Spinal cord (tissue), 10 donors: ENCODE results near the gene ZC3HAV1. TPM values are rescaled to one million over a fixed set of nuclear protein-coding genes. Genes with fewer than 3 reads are reported as not detected.
"Not testable (repeated sequence)": the region's sequence is repeated elsewhere in the genome, so short reads cannot be mapped to it uniquely, and the experiment has no call there.

ENCODE experiments used
- DNase-seq, 6 donors: peaks; one replicate each; pipeline versions ENCODE4 v3.0.0 to v3.0.0-alpha.2; 2013 to 2015; ENCODE audit warnings: low spot score in 6 of 6, low read depth in 4 of 6
- H3K27ac ChIP-seq: one replicate; pipeline ENCODE4 v1.5.1; 2013; ENCODE audit warnings: low read depth, low read length, control low read depth
- H3K27me3 ChIP-seq: one replicate; pipeline ENCODE4 v1.6.1; 2013; ENCODE audit warnings: low read length; ENCODE audit not compliant: control insufficient read depth, insufficient read depth
- H3K36me3 ChIP-seq: one replicate; pipeline ENCODE4 v1.6.1; 2013; ENCODE audit warnings: low read length; ENCODE audit not compliant: control insufficient read depth, insufficient read depth
- H3K4me1 ChIP-seq: one replicate; pipeline ENCODE4 v1.6.1; 2013; ENCODE audit warnings: low read length; ENCODE audit not compliant: control insufficient read depth, insufficient read depth
- H3K4me3 ChIP-seq: one replicate; pipeline ENCODE4 v1.5.1; 2013; ENCODE audit warnings: low read depth, low read length, control low read depth
- H3K9me3 ChIP-seq: one replicate; pipeline ENCODE4 v1.6.1; 2013; ENCODE audit warnings: low read length; ENCODE audit not compliant: control insufficient read depth, insufficient read depth
- WGBS: methylation state at CpG from one replicate; pipeline ENCODE4 v1.1.5; 2013; ENCODE audit warnings: missing lambda C conversion rate; ENCODE audit not compliant: insufficient coverage; 5-methylcytosine and 5-hydroxymethylcytosine counted together
- polyA plus RNA-seq, 2 donors: library from polyadenylated mRNA; unstranded; fragments of 120-200 nt; gene quantifications; one replicate each; pipeline ENCODE4 v1.2.1, GENCODE V29; 2013; ENCODE audit not compliant: insufficient read length in 2 of 2
- total RNA-seq, 2 donors: library from RNA; depleted of rRNA in 1 of 2; stranded (reverse); fragments of 120-200 nt in 1 of 2; fragments of >200 nt in 1 of 2; gene quantifications; one replicate each; pipeline versions ENCODE4 v1.2.3 to v1.2.4, GENCODE V29; 2013 to 2014
- donor health status: healthy.

Gene ZC3HAV1
- total and polyA plus RNA-seq, 4 donors = 9.5 to 25.2 (median 17.4) TPM

- not testable (repeated sequence) for H3K36me3 ChIP-seq, H3K27me3 ChIP-seq, H3K4me1 ChIP-seq, DNase-seq, H3K9me3 ChIP-seq, H3K27ac ChIP-seq, H3K4me3 ChIP-seq
- 94% methylated on average over 10 of the region's 10 CpGs for WGBS
These were observed 16.0 kb downstream of the ZC3HAV1 start for GRCh38 chr7:139093512-139093911.

DNA sequence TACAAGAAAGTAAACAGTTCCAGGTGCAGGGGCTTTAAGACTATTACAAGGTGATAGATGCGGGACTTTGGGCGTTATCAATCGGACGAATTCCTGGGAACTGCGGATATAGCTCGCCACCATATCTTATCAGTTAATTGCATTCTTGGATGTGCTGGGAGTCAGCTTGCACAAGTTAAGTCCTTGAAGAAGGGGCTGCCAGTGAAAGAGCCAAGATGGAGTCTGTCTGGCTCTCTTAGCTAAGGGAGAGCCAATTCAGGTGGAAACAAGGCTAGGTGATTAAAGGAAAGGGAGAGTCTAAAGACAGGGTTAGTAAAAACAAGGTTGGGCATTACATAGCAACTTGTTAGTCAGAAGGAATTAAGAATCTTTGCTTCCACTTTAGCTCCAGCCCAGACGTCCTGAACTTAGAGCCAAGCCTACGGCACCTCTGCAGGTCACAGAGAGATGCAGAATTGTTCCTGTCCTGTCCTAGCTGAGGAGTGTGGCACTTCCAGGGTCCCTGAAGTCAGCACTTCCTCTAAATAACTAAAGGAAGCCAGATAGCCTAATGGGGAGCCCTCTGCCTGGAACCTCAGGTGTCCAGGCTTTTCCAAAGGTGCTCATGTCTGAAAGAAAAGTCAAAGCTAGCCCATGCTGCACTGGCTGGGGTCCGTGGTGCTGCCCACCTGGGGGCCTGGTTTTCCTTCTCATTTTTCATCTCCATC, 17.3 kb downstream of the ZC3HAV1 start:
- no peak for DNase-seq
- Histone ChIP-seq H3K4me3 (no peak overlapping the region), H3K9me3 (no peaks in the 10 kb centered on the region), H3K36me3 (peaks cover 1% of the 10 kb centered on the region), H3K4me1 (no peaks in the 10 kb centered on the region), H3K27ac (no peak overlapping the region), H3K27me3 (no peaks in the 10 kb centered on the region)
- 84% methylated on average over 4 of the region's 9 CpGs for WGBS

DNA sequence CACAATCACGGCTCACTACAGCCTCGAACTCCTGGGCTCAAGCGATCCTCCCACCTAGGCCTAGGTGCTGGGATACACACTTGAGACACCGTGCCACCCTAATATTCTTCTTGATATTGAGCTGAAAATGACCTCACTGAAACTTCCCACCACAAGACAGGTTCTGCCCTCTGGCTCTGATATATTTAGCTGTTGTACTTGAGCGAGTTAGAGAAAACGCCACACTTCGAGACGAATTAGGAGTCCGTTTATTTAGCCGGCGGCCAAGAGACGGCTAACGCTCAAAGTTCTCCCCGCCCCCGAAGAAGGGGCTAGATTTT, 17.9 kb downstream of the ZC3HAV1 start:
- no peak overlapping the region for H3K4me3 ChIP-seq
- peaks cover 4% of the 10 kb centered on the region for H3K36me3 ChIP-seq
- H3K27me3 ChIP-seq = no peaks in the 10 kb centered on the region
- WGBS = 90% methylated on average over 10 of the region's 15 CpGs
- no peaks in the 10 kb centered on the region for H3K9me3 ChIP-seq
- no peak for DNase-seq
- no peak overlapping the region for H3K27ac ChIP-seq
- no peaks in the 10 kb centered on the region for H3K4me1 ChIP-seq

- Histone ChIP-seq H3K27ac (no peak overlapping the region), H3K27me3 (no peaks in the 10 kb centered on the region), H3K9me3 (no peaks in the 10 kb centered on the region), H3K4me1 (no peaks in the 10 kb centered on the region), H3K4me3 (no peak overlapping the region), H3K36me3 (peaks cover 4% of the 10 kb centered on the region)
- no peak for DNase-seq
- WGBS = 86% methylated on average over 1 of the region's 2 CpGs
These were observed 20.4 kb downstream of the ZC3HAV1 start for GRCh38 chr7:139089118-139089517.

- no peaks in the 10 kb centered on the region for H3K9me3 ChIP-seq
- no peak for DNase-seq
- peaks cover 4% of the 10 kb centered on the region for H3K36me3 ChIP-seq
- no peaks in the 10 kb centered on the region for H3K4me1 ChIP-seq
- no peak overlapping the region for H3K27ac ChIP-seq
- WGBS = 75% methylated on average over 1 of the region's 2 CpGs
- H3K4me3 ChIP-seq = no peak overlapping the region
- H3K27me3 ChIP-seq = no peaks in the 10 kb centered on the region
These were observed 21.3 kb downstream of the ZC3HAV1 start for GRCh38 chr7:139088268-139088667.

- H3K4me1 ChIP-seq = no peaks in the 10 kb centered on the region
- H3K27me3 ChIP-seq = no peaks in the 10 kb centered on the region
- peaks cover 4% of the 10 kb centered on the region for H3K36me3 ChIP-seq
- no peak overlapping the region for H3K27ac ChIP-seq
- no peak overlapping the region for H3K4me3 ChIP-seq
- 100% methylated on average over 2 of the region's 3 CpGs for WGBS
- H3K9me3 ChIP-seq = no peaks in the 10 kb centered on the region
- no peak for DNase-seq
These were observed 22.3 kb downstream of the ZC3HAV1 start for GRCh38 chr7:139087212-139087611.

DNA sequence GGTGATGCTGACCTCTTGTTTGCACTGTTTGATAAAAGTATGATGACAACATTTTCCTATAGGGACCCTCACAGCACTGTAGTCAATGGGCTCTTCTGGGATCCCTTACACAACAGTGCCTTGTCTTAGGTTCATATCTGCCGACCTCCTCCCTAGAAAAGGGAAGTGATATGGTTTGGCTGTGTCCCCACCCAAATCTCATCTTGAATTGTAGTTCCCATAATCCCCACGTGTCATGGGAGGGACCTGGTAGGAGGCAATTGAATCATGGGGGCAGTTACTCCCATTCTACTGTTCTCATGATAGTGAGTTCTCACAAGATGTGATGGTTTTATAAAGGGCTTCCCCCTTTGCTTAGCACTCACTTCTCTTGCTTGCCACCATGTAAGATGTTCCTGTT, 23.1 kb downstream of the ZC3HAV1 start:
- no CpG with 5 or more reads among the region's 2 CpGs for WGBS
- peaks cover 4% of the 10 kb centered on the region for H3K36me3 ChIP-seq

DNA sequence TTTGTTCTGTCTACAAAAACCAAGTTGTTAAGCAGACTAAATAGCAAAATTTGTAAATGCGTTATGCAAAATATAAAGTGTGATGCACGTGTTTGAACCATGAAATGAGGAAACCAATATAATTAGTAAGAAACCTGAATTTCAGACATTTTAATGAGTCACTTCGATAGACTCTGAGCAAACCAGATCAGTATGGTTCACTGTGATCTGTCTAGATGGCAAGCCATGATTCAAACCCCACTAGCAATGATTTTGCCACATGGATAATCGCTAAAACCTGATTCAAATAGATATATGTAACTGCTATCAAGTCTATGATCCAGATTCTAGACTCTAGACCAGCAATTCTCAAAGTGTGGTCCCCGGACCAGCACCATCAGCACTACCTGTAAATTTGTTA, 24.8 kb downstream of the ZC3HAV1 start:
- WGBS = 100% methylated on average over 1 of the region's 5 CpGs

More for the DNA sequence above, 23.1 kb downstream of the ZC3HAV1 start:
- no peak overlapping the region for H3K27ac ChIP-seq
- no peak overlapping the region for H3K4me3 ChIP-seq
- DNase-seq = no peak
- no peaks in the 10 kb centered on the region for H3K9me3 ChIP-seq
- H3K4me1 ChIP-seq = no peaks in the 10 kb centered on the region
- H3K27me3 ChIP-seq = no peaks in the 10 kb centered on the region

DNA sequence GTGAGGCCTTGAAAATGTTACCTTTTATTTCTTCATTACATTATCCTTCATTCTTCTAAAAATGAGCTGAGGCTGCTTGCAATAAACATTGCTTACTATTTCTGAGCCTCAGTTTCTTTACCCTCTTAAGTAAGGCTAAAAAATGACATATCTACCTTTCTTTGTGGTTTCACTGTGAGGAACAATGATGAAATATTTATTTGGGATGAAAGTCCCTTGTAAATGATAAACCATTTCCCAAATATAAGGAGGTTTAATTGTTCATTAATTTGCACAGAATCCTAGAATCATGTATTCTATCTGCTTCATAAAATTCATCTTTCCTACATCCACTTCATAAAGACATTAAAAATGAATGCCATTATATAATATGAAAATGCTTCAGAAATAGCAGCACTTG, 27.9 kb downstream of the ZC3HAV1 start:
- peaks cover 5% of the 10 kb centered on the region for H3K4me1 ChIP-seq
- DNase-seq = no peak
- H3K27me3 ChIP-seq = no peaks in the 10 kb centered on the region
- no peak overlapping the region for H3K27ac ChIP-seq
- peaks cover 5% of the 10 kb centered on the region for H3K36me3 ChIP-seq
- no peaks in the 10 kb centered on the region for H3K9me3 ChIP-seq
- no peak overlapping the region for H3K4me3 ChIP-seq

More for the DNA sequence above, 24.8 kb downstream of the ZC3HAV1 start:
- no peaks in the 10 kb centered on the region for H3K27me3 ChIP-seq
- H3K27ac ChIP-seq = no peak overlapping the region
- no peak overlapping the region for H3K4me3 ChIP-seq
- H3K9me3 ChIP-seq = no peaks in the 10 kb centered on the region
- no peak for DNase-seq
- H3K36me3 ChIP-seq = peaks cover 6% of the 10 kb centered on the region
- no peaks in the 10 kb centered on the region for H3K4me1 ChIP-seq

GRCh38 chr7:139080905-139081304, 28.6 kb downstream of the ZC3HAV1 start:
- Histone ChIP-seq H3K27me3 (no peaks in the 10 kb centered on the region), H3K4me3 (no peak overlapping the region), H3K4me1 (peaks cover 5% of the 10 kb centered on the region), H3K36me3 (peaks cover 5% of the 10 kb centered on the region), H3K27ac (no peak overlapping the region), H3K9me3 (no peaks in the 10 kb centered on the region)
- WGBS = 96% methylated on average over 7 of the region's 8 CpGs
- DNase-seq = no peak
